Measurements from ENCODE around the gene APH1A.
A peak's percentile ranks its signal among the peaks of the same experiment; 100 is the strongest.
"Not testable (repeated sequence)": the region's sequence is repeated elsewhere in the genome, so short reads cannot be mapped to it uniquely, and the experiment has no call there.

Gene APH1A

GRCh38 chr1:150233359-150234308 is 35.2 kb downstream of the APH1A start:
- peak; percentile 47 for DNase-seq (ENCODE audit: low read depth)

DNA sequence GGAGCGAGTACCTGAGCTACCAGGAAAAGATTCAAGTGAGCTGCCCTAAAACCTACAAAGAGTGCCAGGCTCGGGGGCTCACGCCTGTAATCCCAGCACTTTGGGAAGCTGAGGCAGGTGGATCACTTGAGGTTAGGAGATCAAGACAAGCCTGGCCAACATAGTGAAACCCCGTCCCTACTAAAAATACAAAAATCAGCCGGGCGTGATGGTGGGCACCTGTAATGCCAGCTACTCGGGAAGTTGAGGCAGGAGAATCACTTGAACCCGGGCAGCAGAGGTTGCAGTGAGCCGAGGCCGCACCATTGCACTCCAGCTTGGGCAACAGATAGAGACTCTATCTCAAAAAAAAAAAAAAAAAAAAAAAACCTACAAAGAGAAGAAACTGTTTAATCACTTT is 35.9 kb downstream of the APH1A start:
- not testable (repeated sequence) for DNase-seq (ENCODE audit: low read depth)

- DNase-seq (ENCODE audit: low read depth): not testable (repeated sequence)
Measured at GRCh38 chr1:150228246-150228645, 40.6 kb downstream of the APH1A start.

GRCh38 chr1:150227228-150227627 is 41.6 kb downstream of the APH1A start:
- DNase-seq (ENCODE audit: low read depth): no peak

DNA sequence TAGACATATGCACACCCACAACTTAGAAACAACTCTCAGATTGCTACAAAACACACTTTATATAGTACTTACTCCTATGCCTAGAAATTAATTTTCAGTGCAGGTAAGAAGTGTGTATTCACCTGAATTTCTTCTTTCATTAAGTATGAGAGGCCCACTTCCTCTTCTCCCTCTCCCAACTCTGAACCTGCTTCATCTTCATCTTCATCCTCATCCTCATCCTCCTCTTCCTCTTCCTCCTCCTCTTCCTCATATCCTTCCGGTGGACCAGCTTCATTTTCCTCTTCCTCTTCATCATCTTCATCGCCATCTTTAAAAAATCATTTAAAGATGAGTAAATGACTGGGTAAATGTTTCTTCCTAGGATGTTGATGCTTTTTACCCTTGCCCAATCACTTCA is 42.3 kb downstream of the APH1A start:
- DNase-seq (ENCODE audit: low read depth): no peak

GRCh38 chr1:150225546-150225945 is 43.3 kb downstream of the APH1A start:
- no peak for DNase-seq (ENCODE audit: low read depth)

- no peak for DNase-seq (ENCODE audit: low read depth)
Measured at GRCh38 chr1:150224983-150225382, 43.8 kb downstream of the APH1A start.

- DNase-seq (ENCODE audit: low read depth): no peak
Measured at GRCh38 chr1:150221552-150221951, 47.3 kb downstream of the APH1A start.

DNA sequence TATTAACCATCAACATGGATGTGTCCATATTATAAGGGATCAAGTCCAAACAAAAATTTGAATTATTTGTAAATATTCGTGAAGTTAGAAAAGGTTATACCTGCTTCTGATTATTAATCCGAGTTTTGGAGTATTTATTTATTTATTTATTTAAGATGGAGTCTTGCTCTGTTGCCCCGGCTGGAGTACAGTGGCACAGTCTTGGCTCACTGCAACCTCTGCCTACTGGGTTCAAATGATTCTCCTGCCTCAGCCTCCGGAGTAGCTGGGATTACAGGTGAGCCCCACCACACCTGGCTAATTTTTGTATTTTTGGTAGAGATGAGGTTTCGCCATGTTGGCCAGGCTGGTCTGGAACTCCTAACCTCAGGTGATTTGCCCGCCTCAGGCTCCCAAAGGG is 53.0 kb downstream of the APH1A start:
- not testable (repeated sequence) for DNase-seq (ENCODE audit: low read depth)
